ENCODE data around the gene MACROD1. TPM values are rescaled to one million over a fixed set of nuclear protein-coding genes. Genes with fewer than 3 reads are reported as not detected.

Gene MACROD1
- total and polyA plus RNA-seq, 10 of the 15 experiments (the other 5 are each of a cell fraction or from before 2014, with no cell fraction given), result 1.2 to 22.7 (median 11.3) TPM; not detected in 1

GRCh38 chr11:64093233-64094039 lies 72.5 kb downstream of the MACROD1 start:
- no peaks in the 10 kb centered on the region for H3K36me3 ChIP-seq (ENCODE audit: control insufficient read depth in 2 of 2, insufficient read depth in 2 of 2, low read length in 1 of 2)
- no peaks in the 10 kb centered on the region for H3K79me2 ChIP-seq (ENCODE audit: control insufficient read depth, insufficient read depth, low read length)
- FAIRE-seq, result no peak
- ATAC-seq, result no peak
- DNase-seq (ENCODE audit: low read depth, low spot score), result no peak
- H2AFZ ChIP-seq (ENCODE audit: control insufficient read depth, low read depth, low read length), result no peak overlapping the region
- in situ Hi-C loops (cut with MboI) (no loop called here), intact Hi-C loops (cut with micrococcal nuclease; ENCODE audit: unreplicated experiment) (no loop called here)
- POLR2A ChIA-PET, result no interaction called here
- H3K4me2 ChIP-seq (ENCODE audit: control insufficient read depth, insufficient read depth), result no peak overlapping the region
- H3K9me3 ChIP-seq (replicated peaks; ENCODE audit: control insufficient read depth, insufficient read depth, low read length), result no peaks in the 10 kb centered on the region
- no peaks in the 10 kb centered on the region; a peak in 1 of 4 replicates for H3K27me3 ChIP-seq (replicated peaks in 1 of 2; ENCODE audit: control insufficient read depth in 2 of 2, insufficient read depth in 2 of 2, low read length in 1 of 2)
- CTCF ChIA-PET, result no interaction called here
- no peak overlapping the region for H3K27ac ChIP-seq (ENCODE audit: control insufficient read depth, insufficient read depth)
- RAD21 ChIA-PET (ENCODE audit: unreplicated experiment), result no interaction called here
- H3K4me3 ChIP-seq, result no peak overlapping the region
- BruUV-seq (replicated peaks), result no TSS peak
- H3K4me1 ChIP-seq (ENCODE audit: control insufficient read depth, insufficient read depth, low read length), result no peaks in the 10 kb centered on the region
- no peak overlapping the region for H3K9ac ChIP-seq (ENCODE audit: control insufficient read depth, insufficient read depth, low read length)
- no peaks in the 10 kb centered on the region for H4K20me1 ChIP-seq (ENCODE audit: control insufficient read depth, insufficient read depth)
- WGBS (ENCODE audit: insufficient coverage, insufficient replicate concordance, low lambda C conversion rate, missing lambda C conversion rate), result 78% methylated on average over 13 of the region's 13 CpGs
- SMC1A ChIA-PET (ENCODE audit: uncharacterized antibody, unreplicated experiment), result no interaction called here
- TF ChIP-seq ZNF384 (IDR thresholded peaks at IDR 0.05; ENCODE audit: borderline replicate concordance, low read depth, low read length), result no peak
- TF ChIP-seq NFYB (IDR thresholded peaks at IDR 0.05; ENCODE audit: insufficient read depth, low read depth, low read length), result no peak
- TF ChIP-seq EGR1 (IDR thresholded peaks at IDR 0.05; ENCODE audit: borderline replicate concordance in 1 of 2, low read depth in 2 of 2, low read length in 2 of 2), result no peak
- TF ChIP-seq KAT2A (conservative IDR thresholded peaks at IDR 0.05; ENCODE audit: control insufficient read depth, low read depth, low read length), result no peak
- no peak for TF ChIP-seq HCFC1 (IDR thresholded peaks at IDR 0.05; ENCODE audit: low read length)
- TF ChIP-seq ZBTB40 (IDR thresholded peaks at IDR 0.05; ENCODE audit: borderline replicate concordance), result no peak
- TF ChIP-seq ZNF592 (IDR thresholded peaks at IDR 0.05), result no peak
- TF ChIP-seq SIN3A (IDR thresholded peaks at IDR 0.05; ENCODE audit: low read depth, low read length), result no peak
- TF ChIP-seq RCOR1 (conservative IDR thresholded peaks at IDR 0.05; ENCODE audit: low read depth, low read length), result no peak
- TF ChIP-seq EZH2 (IDR thresholded peaks at IDR 0.05; ENCODE audit: borderline replicate concordance, control insufficient read depth, low read depth, low read length), result no peak
- TF ChIP-seq RELB (IDR thresholded peaks at IDR 0.05; ENCODE audit: low read depth), result no peak
- no peak for TF ChIP-seq SIX5 (IDR thresholded peaks at IDR 0.05; ENCODE audit: low read depth, low read length, severe bottlenecking)
- TF ChIP-seq NFYA (IDR thresholded peaks at IDR 0.05; ENCODE audit: borderline replicate concordance, low read depth, low read length), result no peak

All from GM12878 (cell line).